ENCODE results near the gene COL4A1.

COL4A1 gene

DNA sequence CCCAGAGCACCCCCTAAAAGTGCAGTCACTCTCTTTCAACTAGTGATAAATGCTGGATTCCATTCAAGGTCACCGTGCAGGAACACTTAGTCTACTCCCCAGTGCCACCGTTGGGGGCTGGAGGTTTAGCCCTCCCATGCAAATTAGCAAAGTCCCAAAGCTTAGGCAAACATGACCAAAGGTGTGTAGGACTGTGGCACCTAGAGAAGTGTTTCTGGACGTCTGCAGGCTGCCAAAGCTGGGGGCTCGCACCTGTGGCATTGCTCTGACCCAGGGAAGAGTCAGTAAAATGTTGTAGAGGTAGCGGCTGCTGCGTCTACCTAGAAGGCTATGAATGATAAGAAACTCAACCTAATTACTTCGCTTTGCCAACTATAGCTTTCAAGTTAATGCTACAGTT lies 13.9 kb downstream of the COL4A1 start:
- TF ChIP-seq, protein P1, sequence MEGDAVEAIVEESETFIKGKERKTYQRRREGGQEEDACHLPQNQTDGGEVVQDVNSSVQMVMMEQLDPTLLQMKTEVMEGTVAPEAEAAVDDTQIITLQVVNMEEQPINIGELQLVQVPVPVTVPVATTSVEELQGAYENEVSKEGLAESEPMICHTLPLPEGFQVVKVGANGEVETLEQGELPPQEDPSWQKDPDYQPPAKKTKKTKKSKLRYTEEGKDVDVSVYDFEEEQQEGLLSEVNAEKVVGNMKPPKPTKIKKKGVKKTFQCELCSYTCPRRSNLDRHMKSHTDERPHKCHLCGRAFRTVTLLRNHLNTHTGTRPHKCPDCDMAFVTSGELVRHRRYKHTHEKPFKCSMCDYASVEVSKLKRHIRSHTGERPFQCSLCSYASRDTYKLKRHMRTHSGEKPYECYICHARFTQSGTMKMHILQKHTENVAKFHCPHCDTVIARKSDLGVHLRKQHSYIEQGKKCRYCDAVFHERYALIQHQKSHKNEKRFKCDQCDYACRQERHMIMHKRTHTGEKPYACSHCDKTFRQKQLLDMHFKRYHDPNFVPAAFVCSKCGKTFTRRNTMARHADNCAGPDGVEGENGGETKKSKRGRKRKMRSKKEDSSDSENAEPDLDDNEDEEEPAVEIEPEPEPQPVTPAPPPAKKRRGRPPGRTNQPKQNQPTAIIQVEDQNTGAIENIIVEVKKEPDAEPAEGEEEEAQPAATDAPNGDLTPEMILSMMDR (IDR thresholded peaks at IDR 0.05; ENCODE audit: insufficient read depth, low read depth, low read length, missing control alignments), result no peak
- no peak overlapping the region for H3K4me3 ChIP-seq (ENCODE audit: low read depth, low read length)

DNA sequence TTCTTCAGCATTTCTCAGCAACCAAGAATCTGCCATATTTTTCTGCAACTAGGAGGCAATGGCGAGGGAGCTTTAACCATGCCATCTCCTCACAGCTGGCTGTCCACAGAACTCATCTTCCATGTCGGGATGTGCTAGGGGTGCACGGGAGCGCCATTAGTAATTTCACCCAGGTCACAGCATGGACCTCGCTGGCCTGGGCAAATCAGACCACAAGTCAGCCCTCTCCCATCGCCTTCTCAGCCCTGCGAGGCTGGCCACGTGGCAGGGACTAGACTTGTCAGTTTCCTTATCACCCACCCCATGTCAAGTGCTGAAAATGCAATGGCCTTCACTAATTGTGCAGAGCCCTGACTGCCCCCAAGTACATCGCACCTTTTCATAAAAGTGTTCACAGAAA lies 15.7 kb downstream of the COL4A1 start:
- no peak for DNase-seq (ENCODE audit: low read depth)
- TF ChIP-seq, protein P1 (IDR thresholded peaks at IDR 0.05; ENCODE audit: insufficient read depth, low read depth, low read length, missing control alignments), result no peak
- no peak overlapping the region for H3K4me3 ChIP-seq (ENCODE audit: low read depth, low read length)

More for the DNA sequence above, 13.9 kb downstream of the COL4A1 start:
- DNase-seq (ENCODE audit: low read depth), result no peak

DNA sequence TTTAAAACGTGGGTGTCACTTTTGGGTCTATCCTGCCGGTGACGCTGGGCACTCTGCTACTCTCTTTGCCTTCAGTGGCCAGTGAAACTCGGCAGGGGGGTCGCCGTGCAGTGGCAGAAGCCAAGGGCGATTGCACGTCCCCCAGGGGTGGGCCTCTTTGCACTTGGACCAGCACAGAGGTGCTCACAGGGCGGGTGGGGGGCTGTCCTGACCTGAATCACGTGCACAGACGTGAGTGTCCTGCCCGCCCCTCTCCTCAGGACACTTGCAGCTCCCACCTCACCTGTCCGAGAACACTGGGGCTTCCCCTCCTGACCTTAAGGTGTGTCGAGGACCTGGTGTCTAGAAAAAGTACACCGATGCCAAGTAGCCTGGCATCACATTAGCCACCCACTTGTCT lies 16.1 kb downstream of the COL4A1 start:
- no peak overlapping the region for H3K4me3 ChIP-seq (ENCODE audit: low read depth, low read length)
- DNase-seq (ENCODE audit: low read depth), result no peak
- TF ChIP-seq, protein P1 (IDR thresholded peaks at IDR 0.05; ENCODE audit: insufficient read depth, low read depth, low read length, missing control alignments), result no peak

DNA sequence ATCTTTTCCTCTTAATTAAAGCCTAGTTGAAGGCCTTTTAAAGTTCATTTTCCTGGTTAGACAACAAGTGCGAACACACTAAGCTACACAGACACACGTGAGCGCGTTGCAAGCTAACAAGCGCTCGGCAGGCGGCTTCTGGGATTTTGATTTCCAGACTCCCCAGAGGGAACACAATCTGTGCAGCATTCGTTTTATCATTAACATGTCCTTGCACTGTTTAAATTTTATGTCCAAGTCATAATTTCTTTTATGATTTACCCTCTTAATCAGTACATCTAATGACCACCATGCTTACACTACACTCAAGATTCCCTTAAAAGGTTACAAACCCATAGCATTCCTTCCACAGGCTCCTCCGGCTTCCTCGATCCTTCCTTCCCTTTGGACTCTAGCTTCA lies 16.8 kb downstream of the COL4A1 start:
- no peak for DNase-seq (ENCODE audit: low read depth)
- H3K4me3 ChIP-seq (ENCODE audit: low read depth, low read length), result no peak overlapping the region
- TF ChIP-seq, protein P1 (IDR thresholded peaks at IDR 0.05; ENCODE audit: insufficient read depth, low read depth, low read length, missing control alignments), result no peak

DNA sequence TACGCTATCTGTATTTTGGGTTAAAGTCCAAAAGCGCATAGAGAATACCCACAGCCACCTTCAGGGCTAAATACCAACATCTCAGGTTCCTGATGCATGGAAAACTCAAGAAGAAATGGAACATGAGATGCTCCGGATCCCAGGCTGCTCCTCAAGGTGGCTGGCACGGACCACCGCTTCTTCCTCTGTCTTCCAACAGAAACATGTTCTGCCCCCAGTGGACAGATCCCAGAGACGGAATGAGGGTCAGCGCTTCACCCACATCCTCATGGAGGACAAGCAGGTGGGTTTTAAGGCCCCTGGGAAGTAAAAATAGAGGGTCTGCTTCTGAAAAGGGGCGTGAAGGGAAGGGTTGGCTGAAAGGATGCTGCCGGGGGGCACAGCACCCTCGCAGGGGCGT lies 17.3 kb downstream of the COL4A1 start:
- H3K4me3 ChIP-seq (ENCODE audit: low read depth, low read length), result no peak overlapping the region
- TF ChIP-seq, protein P1 (IDR thresholded peaks at IDR 0.05; ENCODE audit: insufficient read depth, low read depth, low read length, missing control alignments), result no peak
- no peak for DNase-seq (ENCODE audit: low read depth)

DNA sequence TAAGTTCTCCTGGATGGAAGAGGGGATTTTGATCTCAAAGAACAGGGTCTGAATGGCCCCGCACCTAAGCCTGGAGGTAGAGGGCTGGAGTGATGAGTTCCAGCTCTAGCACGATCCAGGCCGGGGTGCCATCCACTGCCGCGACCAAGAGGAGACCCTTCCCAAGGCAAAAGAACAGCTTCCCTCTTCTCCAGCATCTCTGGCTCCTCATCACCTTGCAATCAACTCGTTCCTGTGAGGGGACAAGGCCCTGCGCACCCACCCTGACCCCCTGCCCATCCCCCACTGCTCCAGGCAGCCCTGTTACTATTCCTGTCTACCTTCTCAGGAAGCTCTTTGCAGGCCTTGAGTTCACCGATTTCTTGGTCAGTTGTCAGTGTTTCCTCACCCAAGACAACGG lies 17.8 kb downstream of the COL4A1 start:
- DNase-seq (ENCODE audit: low read depth), result no peak
- TF ChIP-seq, protein P1 (IDR thresholded peaks at IDR 0.05; ENCODE audit: insufficient read depth, low read depth, low read length, missing control alignments), result no peak
- no peak overlapping the region for H3K4me3 ChIP-seq (ENCODE audit: low read depth, low read length)
